GM18519 (cell line): ENCODE results near the gene WWOX.

Experiments used
- ATAC-seq: cut with Tn5 transposase; IDR thresholded peaks from one replicate; pipeline ENCODE4 v1.9.1; 2021; ENCODE audit warnings: mild to moderate bottlenecking, moderate library complexity; ENCODE audit not compliant: unreplicated experiment, low FRiP score

Gene WWOX

GRCh38 chr16:78137782-78138616, 38.5 kb downstream of the WWOX start:
- ATAC-seq = no peak

GRCh38 chr16:78140818-78141466, 41.5 kb downstream of the WWOX start:
- ATAC-seq = no peak

GRCh38 chr16:78142788-78143187, 43.3 kb downstream of the WWOX start:
- no peak for ATAC-seq

- ATAC-seq = no peak
These were observed 47.4 kb downstream of the WWOX start for GRCh38 chr16:78146807-78147206.

GRCh38 chr16:78147911-78148401, 48.5 kb downstream of the WWOX start:
- no peak for ATAC-seq

- no peak for ATAC-seq
These were observed 50.8 kb downstream of the WWOX start for GRCh38 chr16:78150233-78150632.

- ATAC-seq = no peak
These were observed 55.4 kb downstream of the WWOX start for GRCh38 chr16:78154729-78155461.

- no peak for ATAC-seq
These were observed 56.4 kb downstream of the WWOX start for GRCh38 chr16:78155791-78156345.

GRCh38 chr16:78161023-78161729, 61.7 kb downstream of the WWOX start:
- no peak for ATAC-seq

- ATAC-seq = no peak
These were observed 64.6 kb downstream of the WWOX start for GRCh38 chr16:78163772-78164670.

GRCh38 chr16:78170494-78170933, 71.1 kb downstream of the WWOX start:
- no peak for ATAC-seq

- no peak for ATAC-seq
These were observed 75.8 kb downstream of the WWOX start for GRCh38 chr16:78175287-78175686.

- ATAC-seq = no peak
These were observed 77.0 kb downstream of the WWOX start for GRCh38 chr16:78176435-78176834.

GRCh38 chr16:78177218-78177617, 77.8 kb downstream of the WWOX start:
- no peak for ATAC-seq

- ATAC-seq = no peak
These were observed 78.5 kb downstream of the WWOX start for GRCh38 chr16:78177987-78178386.

GRCh38 chr16:78179666-78180065, 80.2 kb downstream of the WWOX start:
- ATAC-seq = no peak

- no peak for ATAC-seq
These were observed 80.9 kb downstream of the WWOX start for GRCh38 chr16:78180349-78180748.

- no peak for ATAC-seq
These were observed 84.2 kb downstream of the WWOX start for GRCh38 chr16:78183437-78184237.
